K562 (cell line): Measurements from ENCODE around the gene MFSD6.

ENCODE experiments used
- ESRRA ChIP-seq: fragments of 450-650 bp; IDR thresholded peaks from 2 replicates; pipeline ENCODE4 v1.6.1; 2014; ENCODE audit warnings: low read depth, mild to moderate bottlenecking, moderate library complexity, borderline replicate concordance
- ZNF232 ChIP-seq: sonication (generic); formaldehyde crosslinking; IDR thresholded peaks from 2 replicates; pipeline ENCODE4 v1.8.0; 2022; ENCODE audit warnings: mild to moderate bottlenecking, missing genetic modification reagents

GRCh38 chr2:190537765-190538164 is 129.6 kb downstream of the MFSD6 start:
- TF ChIP-seq ESRRA (no peak), ZNF232 (CRISPR knock-in tag) (no peak)
